HEK293 (cell line): ENCODE data around the gene CCL4.
"Not testable (repeated sequence)": the region's sequence is repeated elsewhere in the genome, so short reads cannot be mapped to it uniquely, and the experiment has no call there.

Experiments used
- KLF10 ChIP-seq: fragments of 450-650 bp; IDR thresholded peaks from 2 replicates; pipeline ENCODE4 v1.5.1; 2018; ENCODE audit warnings: missing biosample characterization, mild to moderate bottlenecking, missing genetic modification characterization
- KLF9 ChIP-seq: fragments of 450-650 bp; formaldehyde crosslinking; IDR thresholded peaks from 2 replicates; pipeline ENCODE4 v1.5.1; 2016; ENCODE audit warnings: missing biosample characterization, missing genetic modification characterization, low read depth
- RBAK ChIP-seq: fragments of 450-650 bp; formaldehyde crosslinking; IDR thresholded peaks from 2 replicates; pipeline ENCODE4 v1.5.1; 2016; ENCODE audit warnings: missing biosample characterization, missing genetic modification characterization
- ZNF24 ChIP-seq: fragments of 450-650 bp; formaldehyde crosslinking; IDR thresholded peaks from 2 replicates; pipeline ENCODE4 v1.5.1; 2016; ENCODE audit warnings: missing biosample characterization, missing genetic modification characterization
- ZNF558 ChIP-seq: fragments of 450-650 bp; formaldehyde crosslinking; IDR thresholded peaks from 2 replicates; pipeline ENCODE4 v1.5.1; 2016; ENCODE audit warnings: missing biosample characterization, missing genetic modification characterization
- ZNF707 ChIP-seq: fragments of 450-650 bp; formaldehyde crosslinking; IDR thresholded peaks from 2 replicates; pipeline ENCODE4 v1.5.1; 2016; ENCODE audit warnings: missing biosample characterization, missing genetic modification characterization
- TF ChIP-seq, protein P1 (sequence below): fragments of 450-650 bp; formaldehyde crosslinking; IDR thresholded peaks from 2 replicates; pipeline ENCODE4 v1.5.1; 2016; ENCODE audit warnings: missing biosample characterization, missing genetic modification characterization
- TF ChIP-seq, protein P2 (sequence below): fragments of 450-650 bp; formaldehyde crosslinking; IDR thresholded peaks from 2 replicates; pipeline ENCODE4 v1.5.1; 2016; ENCODE audit warnings: missing biosample characterization, missing genetic modification characterization, borderline replicate concordance
- TF ChIP-seq, protein P3 (sequence below): fragments of 450-650 bp; formaldehyde crosslinking; optimal IDR thresholded peaks from 2 replicates; pipeline ENCODE3; 2016; ENCODE audit warnings: missing biosample characterization, mild to moderate bottlenecking, missing genetic modification characterization
- TF ChIP-seq, protein P4 (sequence below): fragments of 450-650 bp; formaldehyde crosslinking; IDR thresholded peaks from 2 replicates; pipeline ENCODE4 v1.5.1; 2016; ENCODE audit warnings: missing biosample characterization, missing genetic modification characterization

DNA sequence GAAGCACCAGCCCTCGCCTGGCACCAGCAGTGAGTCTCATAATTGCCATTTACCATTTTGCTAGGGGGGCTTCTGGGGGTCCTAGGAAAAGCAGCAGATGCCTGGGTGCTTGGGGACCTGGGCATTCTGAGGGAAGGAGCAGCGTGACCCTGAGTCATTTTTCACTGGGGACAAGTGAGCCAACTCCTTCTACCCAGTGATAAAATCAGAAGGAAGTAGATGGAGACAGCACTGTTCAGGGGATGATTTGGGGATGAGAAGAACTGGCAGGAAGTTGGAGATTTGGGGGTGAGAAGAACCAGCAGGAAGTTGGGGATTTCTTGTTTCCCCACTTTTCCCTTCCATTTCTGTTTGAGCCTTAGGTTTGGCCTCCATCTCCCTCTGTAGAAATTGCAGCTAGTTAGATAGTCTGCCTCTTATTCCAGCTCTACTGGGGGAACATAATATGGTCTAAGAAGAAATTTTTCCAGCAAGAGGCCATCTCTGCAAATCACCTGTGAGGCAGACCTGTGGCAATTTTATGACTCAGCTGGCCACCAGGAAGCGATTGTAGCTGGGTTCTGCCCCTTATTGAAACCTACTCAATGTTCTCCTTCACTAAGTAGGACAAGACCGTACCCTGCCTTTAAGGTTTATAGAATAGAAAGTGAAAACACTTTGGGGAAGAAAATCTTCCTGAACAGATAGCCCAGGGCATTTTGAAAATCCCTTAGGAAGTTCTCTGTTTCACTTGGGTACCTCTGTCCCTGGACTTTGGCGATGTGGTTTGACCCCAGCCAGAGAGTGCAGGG, 21.8 kb upstream of the CCL4 start:
- TF ChIP-seq, protein P1, sequence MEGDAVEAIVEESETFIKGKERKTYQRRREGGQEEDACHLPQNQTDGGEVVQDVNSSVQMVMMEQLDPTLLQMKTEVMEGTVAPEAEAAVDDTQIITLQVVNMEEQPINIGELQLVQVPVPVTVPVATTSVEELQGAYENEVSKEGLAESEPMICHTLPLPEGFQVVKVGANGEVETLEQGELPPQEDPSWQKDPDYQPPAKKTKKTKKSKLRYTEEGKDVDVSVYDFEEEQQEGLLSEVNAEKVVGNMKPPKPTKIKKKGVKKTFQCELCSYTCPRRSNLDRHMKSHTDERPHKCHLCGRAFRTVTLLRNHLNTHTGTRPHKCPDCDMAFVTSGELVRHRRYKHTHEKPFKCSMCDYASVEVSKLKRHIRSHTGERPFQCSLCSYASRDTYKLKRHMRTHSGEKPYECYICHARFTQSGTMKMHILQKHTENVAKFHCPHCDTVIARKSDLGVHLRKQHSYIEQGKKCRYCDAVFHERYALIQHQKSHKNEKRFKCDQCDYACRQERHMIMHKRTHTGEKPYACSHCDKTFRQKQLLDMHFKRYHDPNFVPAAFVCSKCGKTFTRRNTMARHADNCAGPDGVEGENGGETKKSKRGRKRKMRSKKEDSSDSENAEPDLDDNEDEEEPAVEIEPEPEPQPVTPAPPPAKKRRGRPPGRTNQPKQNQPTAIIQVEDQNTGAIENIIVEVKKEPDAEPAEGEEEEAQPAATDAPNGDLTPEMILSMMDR (tag by site-specific recombination), result not testable (repeated sequence)
- TF ChIP-seq ZNF707, KLF9, ZNF24, RBAK, KLF10, ZNF558 (tag by site-specific recombination): not testable (repeated sequence)
- TF ChIP-seq, protein P2, sequence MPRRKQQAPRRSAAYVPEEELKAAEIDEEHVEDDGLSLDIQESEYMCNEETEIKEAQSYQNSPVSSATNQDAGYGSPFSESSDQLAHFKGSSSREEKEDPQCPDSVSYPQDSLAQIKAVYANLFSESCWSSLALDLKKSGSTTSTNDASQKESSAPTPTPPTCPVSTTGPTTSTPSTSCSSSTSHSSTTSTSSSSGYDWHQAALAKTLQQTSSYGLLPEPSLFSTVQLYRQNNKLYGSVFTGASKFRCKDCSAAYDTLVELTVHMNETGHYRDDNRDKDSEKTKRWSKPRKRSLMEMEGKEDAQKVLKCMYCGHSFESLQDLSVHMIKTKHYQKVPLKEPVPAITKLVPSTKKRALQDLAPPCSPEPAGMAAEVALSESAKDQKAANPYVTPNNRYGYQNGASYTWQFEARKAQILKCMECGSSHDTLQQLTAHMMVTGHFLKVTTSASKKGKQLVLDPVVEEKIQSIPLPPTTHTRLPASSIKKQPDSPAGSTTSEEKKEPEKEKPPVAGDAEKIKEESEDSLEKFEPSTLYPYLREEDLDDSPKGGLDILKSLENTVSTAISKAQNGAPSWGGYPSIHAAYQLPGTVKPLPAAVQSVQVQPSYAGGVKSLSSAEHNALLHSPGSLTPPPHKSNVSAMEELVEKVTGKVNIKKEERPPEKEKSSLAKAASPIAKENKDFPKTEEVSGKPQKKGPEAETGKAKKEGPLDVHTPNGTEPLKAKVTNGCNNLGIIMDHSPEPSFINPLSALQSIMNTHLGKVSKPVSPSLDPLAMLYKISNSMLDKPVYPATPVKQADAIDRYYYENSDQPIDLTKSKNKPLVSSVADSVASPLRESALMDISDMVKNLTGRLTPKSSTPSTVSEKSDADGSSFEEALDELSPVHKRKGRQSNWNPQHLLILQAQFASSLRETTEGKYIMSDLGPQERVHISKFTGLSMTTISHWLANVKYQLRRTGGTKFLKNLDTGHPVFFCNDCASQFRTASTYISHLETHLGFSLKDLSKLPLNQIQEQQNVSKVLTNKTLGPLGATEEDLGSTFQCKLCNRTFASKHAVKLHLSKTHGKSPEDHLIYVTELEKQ (tag by site-specific recombination), result not testable (repeated sequence)
- TF ChIP-seq, protein P3, sequence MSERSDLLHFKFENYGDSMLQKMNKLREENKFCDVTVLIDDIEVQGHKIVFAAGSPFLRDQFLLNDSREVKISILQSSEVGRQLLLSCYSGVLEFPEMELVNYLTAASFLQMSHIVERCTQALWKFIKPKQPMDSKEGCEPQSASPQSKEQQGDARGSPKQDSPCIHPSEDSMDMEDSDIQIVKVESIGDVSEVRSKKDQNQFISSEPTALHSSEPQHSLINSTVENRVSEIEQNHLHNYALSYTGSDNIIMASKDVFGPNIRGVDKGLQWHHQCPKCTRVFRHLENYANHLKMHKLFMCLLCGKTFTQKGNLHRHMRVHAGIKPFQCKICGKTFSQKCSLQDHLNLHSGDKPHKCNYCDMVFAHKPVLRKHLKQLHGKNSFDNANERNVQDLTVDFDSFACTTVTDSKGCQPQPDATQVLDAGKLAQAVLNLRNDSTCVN (tag by site-specific recombination), result not testable (repeated sequence)
- TF ChIP-seq, protein P4, sequence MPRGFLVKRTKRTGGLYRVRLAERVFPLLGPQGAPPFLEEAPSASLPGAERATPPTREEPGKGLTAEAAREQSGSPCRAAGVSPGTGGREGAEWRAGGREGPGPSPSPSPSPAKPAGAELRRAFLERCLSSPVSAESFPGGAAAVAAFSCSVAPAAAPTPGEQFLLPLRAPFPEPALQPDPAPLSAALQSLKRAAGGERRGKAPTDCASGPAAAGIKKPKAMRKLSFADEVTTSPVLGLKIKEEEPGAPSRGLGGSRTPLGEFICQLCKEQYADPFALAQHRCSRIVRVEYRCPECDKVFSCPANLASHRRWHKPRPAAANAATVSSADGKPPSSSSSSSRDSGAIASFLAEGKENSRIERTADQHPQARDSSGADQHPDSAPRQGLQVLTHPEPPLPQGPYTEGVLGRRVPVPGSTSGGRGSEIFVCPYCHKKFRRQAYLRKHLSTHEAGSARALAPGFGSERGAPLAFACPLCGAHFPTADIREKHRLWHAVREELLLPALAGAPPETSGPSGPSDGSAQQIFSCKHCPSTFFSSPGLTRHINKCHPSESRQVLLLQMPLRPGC, result not testable (repeated sequence)
